GM18867 (cell line): ENCODE measurements around the gene INPP4A.

Source experiments
- ATAC-seq: cut with Tn5 transposase; IDR thresholded peaks from one replicate; pipeline ENCODE4 v1.9.1; 2021; ENCODE audit warnings: mild to moderate bottlenecking, moderate library complexity; ENCODE audit not compliant: unreplicated experiment

The INPP4A gene

GRCh38 chr2:98459496-98460175 lies 15.0 kb downstream of the INPP4A start:
- ATAC-seq: peak; percentile 29

DNA sequence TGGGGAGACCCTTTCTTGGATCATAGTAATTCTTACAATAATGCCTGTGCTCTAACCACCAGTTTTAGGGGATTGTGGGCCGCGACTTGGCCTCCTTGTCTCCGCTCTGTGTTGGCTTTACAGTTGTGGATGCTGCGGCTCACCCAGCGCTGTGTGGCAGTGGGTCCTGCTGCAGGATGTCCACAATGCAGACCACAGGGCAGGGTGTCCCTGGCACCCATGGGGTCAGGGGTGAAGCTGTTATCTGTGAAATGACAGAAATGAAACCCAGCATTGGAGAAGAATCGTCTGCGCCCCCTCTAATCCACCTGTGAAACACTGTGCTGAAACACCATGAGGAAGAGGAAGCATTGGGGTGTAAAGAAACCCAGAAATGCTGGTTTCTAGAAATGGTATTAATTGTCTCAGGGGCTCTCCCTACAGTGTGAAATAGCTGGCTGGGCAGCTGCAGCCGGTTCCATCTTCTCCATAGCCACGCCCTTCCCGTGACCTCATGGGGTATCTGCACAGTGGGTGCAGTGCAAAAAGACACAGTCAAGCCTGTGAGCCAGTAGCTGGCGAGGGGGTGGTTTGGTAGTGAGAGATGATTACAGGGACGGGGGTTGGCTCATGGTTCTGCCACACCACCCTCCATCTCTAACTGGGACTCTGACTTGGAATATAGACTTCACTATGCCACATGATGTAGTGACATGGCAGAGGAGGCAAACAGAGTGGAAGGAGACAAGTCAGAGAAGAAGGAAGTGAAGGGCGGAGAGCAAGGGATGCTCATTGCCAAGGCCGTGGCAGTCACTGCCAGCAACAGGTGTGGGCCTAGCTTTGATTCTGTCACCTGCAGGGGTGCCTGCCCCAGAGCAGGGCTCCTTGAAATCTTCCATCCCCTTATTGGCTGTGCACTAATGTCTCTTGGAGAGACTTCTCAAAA lies 16.2 kb downstream of the INPP4A start:
- ATAC-seq: peak; percentile 66

DNA sequence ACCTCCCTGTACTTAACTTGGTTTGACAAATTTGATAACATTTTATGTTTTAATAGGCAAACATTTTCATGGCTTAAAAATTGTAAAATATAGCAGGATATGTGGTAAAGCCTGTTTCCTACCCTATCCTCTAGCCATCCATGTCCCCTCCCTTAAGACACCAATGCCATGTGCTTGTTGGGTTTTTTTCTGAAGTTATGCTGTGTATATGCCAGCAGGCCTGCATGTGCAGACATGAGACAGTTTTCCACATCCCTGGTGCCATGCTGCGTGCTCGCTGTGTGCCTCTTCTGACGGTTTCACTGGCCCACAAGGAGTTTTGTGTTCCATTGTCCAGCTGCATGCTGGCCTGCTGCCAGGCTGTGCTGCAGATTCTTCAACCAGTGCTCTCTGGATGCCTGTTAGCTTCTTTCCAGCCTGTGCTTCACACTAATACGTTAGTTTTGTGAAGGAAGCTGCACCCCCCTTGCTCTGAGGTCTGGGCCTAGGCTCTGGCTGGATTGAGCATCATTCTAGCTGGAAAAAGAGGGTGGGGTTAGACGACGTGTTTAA lies 16.9 kb downstream of the INPP4A start:
- no peak for ATAC-seq

GRCh38 chr2:98463081-98463481 lies 18.4 kb downstream of the INPP4A start:
- ATAC-seq: no peak

DNA sequence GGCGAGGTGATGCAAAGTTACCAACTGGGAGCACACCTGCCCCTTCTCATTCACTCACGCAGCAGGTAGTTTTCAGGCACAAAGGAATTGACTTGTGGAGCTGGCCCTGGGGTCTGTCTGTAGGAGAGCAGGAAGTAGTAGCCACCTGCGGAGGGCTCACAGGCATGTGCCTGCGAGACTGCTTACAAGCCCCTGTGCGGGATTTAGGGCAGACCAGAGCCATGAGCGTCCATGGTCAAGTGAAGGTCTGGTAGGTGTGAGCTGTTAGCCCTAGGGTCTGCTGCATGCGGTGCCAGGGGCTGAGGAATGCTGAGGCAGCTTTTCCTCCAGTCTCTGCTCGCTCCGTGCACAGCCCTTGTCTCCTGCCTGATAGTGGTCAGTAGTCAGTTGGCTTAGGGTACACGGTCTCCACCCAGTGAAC lies 18.9 kb downstream of the INPP4A start:
- ATAC-seq: no peak

GRCh38 chr2:98463988-98464771 lies 19.5 kb downstream of the INPP4A start:
- ATAC-seq: no peak

GRCh38 chr2:98464772-98465310 lies 20.2 kb downstream of the INPP4A start:
- ATAC-seq: peak; percentile 41

GRCh38 chr2:98465456-98466226 lies 21.0 kb downstream of the INPP4A start:
- ATAC-seq: peak; percentile 39

- ATAC-seq: no peak
These were observed 22.5 kb downstream of the INPP4A start for GRCh38 chr2:98467082-98467536.

DNA sequence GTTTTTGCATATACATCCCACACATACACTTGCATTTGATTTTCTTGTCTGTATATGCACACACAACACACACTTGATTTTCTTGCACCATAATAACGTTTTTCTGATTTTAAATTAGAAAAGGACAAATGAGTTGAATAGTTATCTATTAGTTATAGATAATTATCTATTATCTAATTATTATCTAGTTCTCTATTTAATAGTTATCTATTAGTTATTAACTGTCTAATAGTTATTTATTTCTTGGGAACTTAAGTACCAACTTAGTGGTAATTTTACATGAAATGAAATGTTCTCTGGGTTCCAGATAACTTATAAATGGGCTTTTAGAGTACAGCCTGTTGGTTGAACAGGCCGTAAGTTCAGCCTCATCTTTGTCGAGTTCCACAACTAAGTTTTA lies 23.0 kb downstream of the INPP4A start:
- no peak for ATAC-seq

GRCh38 chr2:98468621-98469236 lies 24.1 kb downstream of the INPP4A start:
- peak; percentile 40 for ATAC-seq

DNA sequence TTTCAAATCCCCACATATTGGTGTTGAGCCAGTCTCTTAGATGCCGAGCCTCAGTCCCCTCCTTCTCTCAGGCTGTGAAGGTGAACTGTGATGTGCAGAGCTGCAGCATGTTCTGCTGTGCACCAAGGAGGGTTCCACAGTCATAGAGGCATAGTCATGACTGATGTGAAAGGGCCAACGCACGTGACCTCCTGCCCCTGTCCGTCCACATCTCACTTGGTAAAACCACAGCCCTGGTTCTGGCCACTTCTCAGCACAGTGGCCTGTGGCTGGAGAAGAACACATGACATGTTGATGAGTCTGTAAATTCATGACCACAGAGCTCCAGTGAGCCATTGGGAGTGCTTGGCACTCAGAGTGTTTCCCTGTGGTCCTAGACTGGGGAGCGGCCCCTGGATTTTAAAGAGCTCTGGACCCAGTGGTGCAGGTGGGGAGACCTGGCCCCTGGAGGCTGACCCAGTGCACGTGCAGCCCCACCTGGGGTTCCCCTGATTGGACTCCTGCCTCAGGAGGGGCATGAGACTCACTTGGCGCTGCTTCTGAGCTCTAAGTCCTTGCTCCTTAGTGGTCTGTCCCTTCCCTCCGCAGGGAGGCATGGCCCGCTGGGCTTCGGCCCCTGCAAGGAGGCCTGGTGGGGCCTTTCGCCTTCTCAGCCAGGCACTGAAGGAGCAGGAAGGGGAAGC lies 25.3 kb downstream of the INPP4A start:
- ATAC-seq: no peak

- ATAC-seq: peak; percentile 32
These were observed 26.2 kb downstream of the INPP4A start for GRCh38 chr2:98470851-98471255.

DNA sequence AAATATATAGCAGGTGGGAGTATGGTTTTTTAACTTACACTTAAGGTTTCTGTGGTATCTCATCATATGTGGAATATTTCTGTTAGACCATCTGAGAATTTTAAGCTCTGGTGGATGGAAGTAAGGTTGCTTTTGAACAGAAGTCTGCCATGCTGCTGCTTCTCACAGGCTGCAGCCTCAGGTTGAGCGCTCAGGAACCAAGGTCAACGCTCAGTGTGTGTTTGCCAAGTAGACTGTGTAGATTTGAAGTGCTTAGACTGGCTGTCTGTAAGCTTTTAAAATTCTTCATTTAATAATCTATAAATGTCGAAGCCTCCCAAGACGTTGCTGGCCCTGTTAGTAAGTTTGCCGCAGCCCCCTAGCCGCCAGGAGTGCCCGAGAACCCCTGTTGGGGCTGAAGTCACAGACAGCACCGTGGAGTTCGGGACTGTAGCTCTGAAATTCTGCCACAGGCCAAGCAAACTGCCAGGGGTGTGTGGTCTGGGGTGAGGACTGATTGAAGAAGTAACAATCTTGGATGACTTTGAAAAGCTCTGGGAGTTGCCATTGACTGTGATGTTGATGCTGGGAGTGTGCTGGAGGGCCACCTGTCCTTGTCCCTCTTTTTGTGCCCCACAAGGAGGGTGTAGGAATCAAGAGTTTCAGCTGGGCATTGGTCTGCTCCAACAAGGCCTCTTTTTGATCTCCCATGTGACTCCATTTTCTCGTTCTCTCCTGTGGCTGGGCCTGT lies 26.9 kb downstream of the INPP4A start:
- no peak for ATAC-seq

DNA sequence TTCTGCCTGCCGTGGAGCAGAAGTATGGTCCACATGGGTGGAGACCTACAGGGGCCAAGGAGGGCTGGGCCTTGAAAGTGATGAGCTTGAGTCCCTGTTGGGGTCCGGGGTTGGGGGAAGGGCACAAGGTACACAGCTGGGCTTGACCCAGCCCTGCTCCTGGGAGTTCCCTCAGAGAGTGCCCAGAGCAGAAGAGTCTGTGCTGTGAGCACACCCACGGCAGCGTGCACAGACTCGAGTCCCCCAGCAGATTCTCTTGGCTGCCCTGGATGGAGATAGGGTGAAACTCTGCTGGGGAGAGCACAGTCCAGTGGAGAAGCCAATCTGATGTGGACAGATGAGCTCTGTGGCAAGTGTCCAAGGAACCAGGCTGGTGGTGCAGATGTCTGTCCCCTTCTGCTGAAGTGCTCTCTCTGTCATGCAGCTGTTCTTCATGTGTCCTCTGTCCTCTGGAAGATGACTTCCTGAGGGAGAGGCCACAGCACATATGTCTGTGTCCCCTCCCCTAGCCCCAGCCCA lies 27.5 kb downstream of the INPP4A start:
- ATAC-seq: no peak

DNA sequence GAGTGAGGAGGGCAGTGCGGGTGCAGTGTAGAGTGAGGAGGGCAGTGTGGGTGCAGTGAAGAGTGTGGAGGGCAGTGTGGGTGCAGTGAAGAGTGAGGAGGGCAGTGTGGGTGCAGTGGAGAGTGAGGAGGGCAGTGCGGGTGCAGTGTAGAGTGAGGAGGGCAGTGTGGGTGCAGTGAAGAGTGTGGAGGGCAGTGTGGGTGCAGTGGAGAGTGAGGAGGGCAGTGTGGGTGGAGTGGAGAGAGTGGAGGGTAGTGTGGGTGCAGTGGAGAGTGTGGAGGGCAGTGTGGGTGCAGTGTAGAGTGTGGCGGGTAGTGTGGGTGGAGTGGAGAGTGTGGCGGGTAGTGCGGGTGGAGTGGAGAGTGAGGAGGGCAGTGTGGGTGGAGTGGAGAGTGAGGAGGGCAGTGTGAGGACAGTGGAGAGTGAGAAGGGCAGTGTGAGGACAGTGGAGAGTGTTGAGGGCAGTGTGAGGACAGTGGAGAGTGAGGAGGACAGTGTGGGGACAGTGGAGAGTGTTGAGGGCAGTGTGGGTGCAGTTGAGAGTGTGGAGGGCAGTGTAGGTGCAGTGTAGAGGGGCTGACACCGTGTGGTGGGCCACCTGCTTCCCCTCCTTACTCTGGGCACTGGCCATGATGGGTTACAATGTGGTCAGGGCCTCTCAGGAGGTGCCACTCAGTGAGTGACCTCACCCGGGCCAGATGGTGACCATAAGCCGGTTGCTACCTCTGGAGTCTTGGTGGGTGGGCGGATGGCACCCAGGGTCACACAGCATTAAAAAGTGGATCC lies 28.5 kb downstream of the INPP4A start:
- ATAC-seq: no peak
